Dedifferentiated amniotic fluid mesenchymal stem cell (primary cell): Measurements from ENCODE around the gene GAS2L1.

Source experiments
- DNase-seq: peaks from one replicate; pipeline ENCODE4 v3.0.0-alpha.2; 2016; ENCODE audit errors: extremely low spot score

Gene GAS2L1

DNA sequence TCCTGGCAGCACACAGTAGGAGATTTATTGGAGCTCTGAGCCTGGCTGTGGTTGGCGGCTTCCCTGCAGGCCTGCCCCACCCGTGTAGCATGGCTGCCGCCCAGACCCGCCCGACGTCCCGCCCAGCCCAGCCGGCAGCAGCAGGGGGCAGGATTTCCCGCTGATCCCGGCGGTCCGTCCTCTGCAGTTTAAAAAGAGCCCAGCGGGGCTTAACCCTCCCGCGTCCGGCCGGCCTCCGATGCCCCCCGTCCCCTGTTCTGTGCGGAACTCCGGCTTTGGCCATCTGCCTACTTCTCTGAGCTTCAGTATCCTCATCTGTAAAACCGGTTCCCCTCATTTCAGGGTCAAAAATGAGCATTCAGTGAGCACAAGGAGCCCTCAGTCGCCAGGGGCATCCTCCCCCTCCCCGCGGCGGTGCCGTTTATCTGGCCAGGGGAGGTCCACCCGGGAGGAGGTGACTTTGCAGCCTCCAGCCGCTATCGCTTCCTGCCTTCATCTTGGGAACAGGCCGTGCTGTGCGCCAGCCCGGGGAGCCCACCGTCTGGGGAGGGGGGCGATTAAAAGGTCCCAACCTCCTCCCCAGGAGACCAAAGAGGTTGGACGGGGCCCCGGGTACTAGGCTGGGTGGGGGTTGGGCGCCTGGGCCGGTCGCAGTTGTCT lies at the start of gene GAS2L1:
TSS of gene GAS2L1 (plus strand) at position 476 of the 660 bp plus-strand sequence. CDS start 1,456 bp downstream, outside the sequence.
- peak; percentile 68 for DNase-seq

DNA sequence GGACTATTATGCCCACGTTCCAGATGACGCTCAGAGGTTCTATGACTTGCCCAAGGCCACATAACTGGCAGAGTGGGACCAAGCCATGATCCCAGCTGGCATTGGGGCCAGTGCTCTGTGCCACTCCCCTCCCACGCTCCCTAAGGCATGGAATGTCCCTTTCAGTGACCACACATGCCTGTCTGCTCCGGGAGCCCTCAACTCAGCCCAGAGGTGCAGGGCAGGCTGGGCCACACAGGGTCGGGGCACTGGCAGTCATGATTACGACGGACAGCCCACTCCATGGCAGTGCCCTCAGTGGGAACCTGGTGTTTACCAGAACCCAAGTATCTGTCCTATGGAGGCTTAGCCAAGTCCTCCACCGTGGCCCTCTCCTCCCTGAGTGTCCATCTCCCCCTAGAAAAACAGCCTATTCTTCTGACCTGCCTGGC lies 48.7 kb upstream of the GAS2L1 start:
- DNase-seq, result no peak

DNA sequence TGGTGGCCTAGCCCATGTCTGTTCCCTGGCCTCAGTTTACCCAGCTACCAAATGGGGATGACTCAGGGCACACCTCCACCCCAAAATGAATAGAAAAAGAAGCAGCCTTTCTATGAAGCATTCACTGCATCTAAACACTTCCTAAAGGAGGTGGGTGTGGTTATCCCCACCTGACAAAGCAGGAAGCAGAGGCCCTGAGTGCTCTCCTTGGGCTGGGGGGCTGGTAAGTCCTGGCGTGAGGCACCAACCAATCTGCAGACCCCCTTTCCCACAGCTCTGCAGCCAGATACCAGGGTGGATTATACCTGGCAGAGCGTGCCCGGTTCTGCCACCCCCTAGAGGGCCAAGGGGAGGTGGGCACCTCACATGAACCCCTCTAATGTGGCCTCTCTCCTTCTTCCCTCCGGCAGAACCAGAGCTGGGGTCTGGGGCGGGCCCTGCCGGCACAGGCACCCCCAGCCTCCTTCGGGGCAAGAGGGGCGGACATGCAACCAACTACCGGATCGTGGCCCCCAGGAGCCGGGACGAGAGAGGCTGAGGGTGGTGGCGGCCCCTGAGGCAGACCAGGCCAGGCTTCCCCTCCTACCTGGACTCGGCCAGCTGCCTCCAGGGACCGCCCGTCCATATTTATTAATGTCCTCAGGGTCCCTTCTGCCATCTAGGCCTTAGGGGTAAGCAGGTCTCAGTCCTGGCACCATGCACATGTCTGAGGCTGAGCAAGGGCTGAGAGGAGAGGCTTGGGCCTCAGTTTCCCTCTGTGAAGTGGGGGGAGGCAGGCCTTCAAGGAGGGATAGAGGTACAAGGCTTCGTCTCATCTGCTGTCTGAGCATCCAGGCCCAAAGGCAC lies 47.8 kb upstream of the GAS2L1 start:
- DNase-seq, result no peak

DNA sequence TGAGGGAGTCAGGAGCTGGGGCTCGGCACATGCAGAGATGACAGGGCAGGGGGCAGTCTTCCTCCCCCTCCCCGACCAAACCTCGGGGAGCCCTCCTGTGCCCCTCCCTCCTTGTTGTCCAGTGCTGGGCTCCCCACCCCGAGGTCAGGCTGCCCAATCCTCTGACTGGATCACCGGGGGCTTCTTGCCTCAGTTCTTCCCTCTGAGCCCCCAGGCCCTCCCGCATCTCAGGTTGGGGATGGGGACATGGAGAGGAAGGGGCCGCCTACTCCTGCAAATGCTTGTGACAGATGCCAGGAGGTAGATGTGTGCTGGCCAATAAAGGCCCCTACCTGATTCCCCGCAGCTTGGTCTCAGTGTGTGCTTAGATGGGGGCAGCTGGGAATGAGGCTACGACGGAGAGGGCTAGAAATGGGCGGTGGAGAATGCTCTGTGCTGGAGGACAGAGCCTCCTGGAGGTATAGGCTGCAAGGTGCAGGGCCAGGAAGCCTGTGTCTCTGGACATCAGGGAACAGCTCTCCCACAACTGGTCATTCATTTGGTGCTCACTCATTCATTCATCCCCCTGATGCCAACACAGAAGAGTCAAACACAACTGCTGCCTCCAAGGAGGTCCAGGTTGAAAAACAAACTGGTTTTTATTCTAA lies 47.1 kb upstream of the GAS2L1 start:
- no peak for DNase-seq

DNA sequence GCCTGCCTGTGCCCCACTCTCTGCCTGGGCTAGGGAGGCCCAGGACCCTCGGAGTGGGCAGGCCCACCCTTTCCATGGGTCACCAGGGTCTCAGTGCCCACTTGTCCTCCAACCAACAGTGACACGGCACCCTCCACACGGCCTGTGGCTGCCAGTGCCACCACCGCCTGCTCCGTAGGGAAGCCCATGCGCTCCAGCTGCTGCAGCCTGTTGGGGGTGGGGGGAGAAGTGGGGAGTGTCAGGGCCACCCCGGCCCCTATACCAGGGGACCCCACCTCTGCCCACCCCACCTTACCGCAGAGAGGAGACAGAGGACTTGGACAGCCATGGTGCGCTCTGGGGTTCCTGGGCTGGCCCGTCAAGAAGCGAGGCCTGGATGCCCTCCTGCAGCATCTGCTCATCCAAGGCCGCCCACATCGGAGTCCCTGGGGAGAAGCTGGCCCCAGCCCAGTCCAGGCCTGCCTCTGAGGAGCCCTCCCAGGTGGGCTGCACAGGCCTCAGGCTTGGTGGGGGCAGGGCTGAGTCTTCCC lies 46.4 kb upstream of the GAS2L1 start:
- DNase-seq, result no peak

DNA sequence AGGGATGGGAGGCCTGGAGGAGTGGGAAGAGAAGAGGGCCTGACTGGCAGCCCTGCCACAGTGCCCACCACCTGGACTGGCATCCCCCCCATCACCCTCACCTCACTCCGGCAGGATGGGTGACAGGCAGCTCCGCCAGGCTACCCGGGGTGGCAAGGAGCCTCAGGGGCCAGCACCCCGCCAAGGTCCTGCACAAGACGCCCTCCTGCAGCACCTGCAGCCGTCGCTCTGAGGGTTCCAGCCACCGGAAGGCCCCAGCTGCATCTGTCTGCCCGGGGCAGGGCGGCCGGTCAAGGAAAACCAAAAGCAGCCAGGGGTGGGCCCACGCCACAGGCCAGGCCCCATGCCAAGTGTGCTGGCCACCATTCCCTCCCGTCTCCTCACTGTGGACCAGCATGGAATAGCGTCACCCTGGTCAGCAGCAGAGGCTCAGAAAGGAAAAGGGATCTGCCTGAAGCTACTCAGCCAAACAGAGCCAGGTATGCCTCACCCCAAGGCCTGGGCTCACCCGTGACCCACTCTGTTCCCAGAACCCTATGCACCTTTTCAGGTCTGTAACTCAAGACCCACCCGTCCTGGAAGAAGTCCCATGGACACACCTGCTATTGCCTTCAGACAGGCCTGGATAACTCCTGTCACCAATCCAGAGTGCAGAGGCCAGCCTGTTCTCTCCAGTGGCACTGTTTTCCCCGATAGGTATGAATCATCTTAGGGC lies 45.7 kb upstream of the GAS2L1 start:
- no peak for DNase-seq

DNA sequence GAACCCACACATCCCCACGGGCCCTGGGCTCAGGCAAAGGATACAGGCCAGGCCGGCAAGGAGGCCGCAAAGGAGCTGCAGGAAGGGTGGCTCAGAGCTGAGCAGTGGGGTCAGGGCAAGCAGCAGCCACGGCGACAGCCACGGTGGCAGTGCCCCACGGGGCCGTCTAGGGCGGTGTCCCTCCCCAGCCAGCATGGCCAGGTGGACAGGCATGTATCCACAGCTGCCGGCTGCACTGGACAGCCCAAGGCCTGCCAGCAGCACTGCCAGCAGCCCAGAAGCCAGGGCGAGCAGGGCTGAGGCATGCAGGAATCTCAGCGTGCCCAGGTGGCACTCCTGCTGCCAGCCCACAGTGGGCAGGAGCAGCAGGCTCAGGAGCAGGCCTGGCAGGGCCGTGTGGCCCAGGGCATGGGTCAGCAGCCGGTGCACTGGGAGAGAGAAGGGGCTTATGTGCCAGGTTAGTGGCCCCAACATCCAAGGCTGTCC lies 42.6 kb upstream of the GAS2L1 start:
- DNase-seq, result no peak

DNA sequence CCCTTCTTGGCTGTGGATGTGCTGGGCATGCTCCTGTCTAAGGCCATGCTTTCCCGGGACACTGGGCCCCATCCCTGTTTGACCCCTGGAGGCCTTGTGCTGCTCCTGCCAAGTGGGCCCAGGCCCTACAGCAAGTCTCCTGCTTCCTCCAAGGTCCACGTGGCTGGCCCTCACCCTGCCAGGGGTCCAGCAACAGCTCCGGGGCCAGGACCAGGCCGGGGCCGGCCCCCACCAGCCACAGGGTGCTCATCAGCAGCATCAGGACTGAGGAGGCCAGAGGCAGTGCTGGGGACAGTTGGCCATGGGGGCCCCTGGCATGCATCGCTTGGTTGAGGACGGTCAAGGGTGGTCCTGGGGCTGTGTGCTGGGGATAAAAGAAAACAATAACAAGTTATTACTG lies 41.1 kb upstream of the GAS2L1 start:
- no peak for DNase-seq

DNA sequence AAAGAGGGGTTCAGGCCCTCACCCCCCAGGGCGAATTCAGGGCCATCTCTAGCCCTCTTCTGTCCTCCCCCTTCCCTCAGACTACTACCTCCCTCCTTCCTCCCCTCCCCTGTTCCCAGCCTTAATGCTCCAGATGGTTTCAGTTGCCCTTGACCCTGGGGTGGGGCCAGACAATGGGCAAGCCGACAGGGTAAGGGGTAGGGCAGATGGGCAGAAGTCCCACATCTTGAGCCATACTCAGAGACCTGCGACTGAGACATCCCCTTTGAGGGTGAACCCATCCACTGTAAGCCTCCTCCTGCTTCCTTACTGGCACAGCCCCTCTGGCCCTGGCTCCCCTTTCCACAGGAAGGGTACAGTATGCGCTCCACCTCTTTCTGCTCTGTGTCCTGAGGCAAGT lies 40.5 kb upstream of the GAS2L1 start:
- no peak for DNase-seq

DNA sequence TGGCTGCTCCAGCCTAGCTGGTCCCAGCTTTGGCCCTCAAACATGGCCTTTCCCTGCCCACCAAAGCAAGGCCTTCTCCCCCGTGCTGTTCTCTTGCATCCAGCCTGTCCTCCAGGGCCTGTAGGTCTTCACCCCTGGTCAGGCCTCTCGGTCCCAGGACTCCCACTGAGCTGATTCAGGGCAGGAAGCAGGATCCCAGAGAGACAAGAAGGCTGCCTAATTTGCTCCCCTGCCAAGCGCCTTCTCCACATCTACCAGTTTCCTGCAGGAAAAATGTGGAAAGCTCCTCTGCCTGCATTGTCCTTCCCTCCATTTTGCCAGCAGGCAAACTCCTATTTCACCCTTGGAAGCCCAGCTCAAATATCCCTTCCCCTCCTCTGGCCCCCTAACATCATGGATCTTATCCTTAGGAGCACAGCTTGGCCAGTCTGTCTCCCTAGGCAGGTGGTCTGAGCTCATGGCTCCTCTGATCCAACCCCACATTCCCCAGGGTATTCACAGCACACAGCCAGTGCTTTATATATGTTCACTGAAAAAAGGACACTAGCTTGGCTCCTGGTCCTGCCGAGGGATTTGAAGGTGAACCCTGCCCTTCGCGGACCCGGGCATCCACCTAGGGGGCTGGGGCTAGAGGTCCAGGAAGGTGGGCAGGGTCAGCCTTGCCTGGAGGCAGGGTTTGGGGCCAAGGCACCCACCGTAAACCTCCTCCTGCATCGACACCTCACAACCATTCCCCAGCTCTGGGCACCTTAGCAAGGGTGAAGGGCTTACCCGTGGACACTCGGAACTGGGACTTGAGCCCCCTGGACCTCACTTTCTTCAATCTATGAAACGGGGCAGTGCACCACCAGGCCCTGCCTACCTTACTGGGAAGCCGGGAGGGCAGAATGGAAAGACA lies 39.6 kb upstream of the GAS2L1 start:
- DNase-seq, result no peak

DNA sequence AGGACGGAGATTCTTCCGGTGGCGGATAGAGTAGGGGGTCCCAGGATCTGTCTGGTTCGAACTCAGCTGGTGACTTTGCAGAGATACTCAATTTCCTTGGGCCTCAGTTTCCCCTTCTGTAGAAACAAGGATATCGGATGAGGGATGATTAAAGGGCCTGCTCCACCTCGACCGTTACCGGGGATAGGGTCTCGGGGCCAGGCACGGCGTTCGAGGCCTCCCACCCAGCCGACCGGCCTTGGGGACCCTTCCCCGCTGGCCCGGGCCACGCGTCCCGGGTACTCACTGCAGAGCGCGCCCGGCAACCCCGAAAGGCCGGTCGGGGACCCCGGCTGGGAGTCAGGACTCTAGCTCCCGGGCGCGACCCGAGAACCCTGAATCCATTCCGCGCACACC lies 39.0 kb upstream of the GAS2L1 start:
- DNase-seq, result no peak

DNA sequence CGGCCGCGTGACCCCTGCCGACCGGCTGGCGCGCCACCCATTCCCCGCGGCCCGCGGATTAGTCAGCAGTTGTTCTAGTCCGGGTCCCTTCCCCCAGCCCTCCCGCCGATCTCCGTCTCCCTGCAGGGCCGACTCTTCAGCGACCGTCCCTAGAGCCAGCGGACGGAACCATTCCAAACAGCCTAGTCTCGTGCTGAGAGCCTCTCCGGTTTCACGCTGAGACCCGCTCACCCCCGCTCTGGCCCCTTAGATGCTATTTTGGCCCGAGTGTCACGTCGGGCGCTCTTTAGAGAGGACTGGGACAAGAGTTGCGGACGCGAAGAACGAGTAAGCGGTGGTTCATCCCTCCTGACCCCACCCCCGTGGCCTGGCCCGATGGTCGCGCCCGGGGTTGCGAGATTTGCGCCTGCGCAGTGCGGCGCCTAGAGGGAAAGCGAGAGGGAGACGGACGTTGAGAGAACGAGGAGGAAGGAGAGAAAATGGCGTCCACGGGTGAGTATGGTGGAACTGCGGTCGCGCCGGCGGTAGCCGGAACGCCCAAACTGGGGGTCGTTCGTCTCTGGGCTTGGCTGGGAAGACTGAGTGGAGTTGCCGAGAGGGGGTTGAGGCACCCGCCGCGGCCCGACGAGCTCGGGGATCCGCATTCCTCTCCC lies 38.5 kb upstream of the GAS2L1 start, which contains the start of the genes EWSR1 and RHBDD3:
TSS of gene EWSR1 (plus strand) at position 411 of the 653 bp plus-strand sequence. CDS start at position 480, 69 bp downstream.
TSS of gene RHBDD3 (minus strand) at position 124 of the 653 bp plus-strand sequence. CDS start 2,355 bp downstream, outside the sequence.
- DNase-seq, result peak; percentile 97

DNA sequence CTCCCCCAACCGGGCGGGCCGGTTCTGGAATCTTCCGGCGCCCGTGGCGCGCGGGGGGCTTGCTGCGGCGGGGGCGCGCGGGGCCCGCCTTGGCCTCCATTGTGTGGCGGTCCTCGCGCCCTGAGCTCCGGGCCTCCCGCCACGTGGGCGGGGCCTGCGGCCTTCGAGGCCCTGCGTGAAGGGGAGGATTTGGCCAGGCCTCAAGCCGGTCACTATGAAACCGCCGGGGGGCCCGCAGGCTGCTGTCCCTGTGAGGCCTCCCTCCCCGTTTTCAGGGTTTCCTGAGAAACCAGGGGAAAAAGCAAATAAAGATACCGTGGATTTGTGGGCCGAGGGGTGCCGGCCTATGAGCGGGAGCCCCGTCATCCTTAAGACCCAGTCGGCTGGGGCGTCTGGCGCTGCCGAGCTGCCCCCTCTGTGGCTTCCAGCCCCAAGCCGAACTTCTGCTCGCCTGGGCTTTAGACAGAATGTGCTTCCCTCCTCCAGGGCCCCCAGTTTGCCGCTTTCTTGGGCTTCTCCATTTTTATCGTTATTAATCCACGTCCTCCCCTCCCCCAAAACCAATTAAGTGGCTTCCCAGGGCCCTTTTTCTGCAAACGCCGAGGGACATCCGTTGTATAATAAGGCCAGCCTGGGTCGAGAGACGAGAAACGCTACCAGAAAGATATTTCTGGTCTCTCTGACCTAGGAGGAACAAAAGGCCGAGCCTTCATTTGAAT lies 37.8 kb upstream of the GAS2L1 start:
- peak; percentile 27 for DNase-seq

DNA sequence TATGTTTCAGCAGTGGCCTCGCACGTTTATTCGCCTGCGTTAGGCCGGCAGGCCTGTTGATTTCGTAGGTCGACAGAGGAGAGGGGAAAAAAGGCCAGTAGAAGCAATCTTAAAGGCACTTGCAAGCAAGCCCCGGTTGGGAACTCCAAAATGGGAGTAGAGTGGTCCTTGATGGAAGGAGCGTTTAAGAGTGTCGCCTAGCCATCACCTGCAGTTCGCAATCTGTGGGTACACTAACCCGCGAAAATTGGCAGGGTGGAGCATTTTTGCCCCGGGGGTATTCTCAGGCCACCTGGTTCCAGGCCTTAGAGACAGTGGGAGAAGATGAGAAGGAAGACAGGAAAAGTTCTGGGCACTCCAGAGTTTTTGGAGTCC lies 37.2 kb upstream of the GAS2L1 start:
- DNase-seq, result no peak

DNA sequence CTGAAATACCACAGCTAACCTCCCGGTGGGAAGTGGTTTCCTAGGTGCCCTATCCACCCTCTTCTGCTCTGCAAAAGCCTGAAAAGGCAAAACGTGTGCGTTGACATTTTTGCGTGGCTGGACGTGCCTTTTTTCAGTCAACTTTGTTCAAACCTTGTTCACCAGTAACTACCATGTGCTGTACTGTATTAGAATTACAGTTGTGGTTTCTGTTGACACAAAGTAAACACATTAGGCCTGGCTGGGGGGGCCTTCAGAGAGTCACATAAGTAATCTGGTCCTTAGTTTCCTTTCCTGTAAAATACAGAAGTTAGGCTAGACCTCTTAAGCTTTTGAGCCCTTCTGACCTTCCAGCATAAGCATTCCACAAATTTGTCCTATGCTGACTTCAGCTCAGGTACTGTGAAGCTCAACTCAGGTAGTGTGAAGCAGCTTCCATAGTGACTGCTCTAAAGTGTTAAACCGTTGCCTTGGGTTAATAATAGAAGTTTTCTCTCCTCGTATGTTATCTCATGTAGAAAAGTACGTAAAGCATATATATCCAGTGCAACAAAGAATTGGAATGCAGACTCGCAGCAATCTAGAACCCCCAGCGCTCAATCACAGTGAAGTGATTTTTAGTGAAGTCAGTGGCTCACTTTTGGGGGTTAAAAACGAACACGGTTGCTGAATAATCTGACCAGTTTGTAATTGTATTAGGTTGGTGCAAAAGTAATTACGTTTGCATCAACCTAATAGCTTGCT lies 36.5 kb upstream of the GAS2L1 start:
- DNase-seq, result no peak

DNA sequence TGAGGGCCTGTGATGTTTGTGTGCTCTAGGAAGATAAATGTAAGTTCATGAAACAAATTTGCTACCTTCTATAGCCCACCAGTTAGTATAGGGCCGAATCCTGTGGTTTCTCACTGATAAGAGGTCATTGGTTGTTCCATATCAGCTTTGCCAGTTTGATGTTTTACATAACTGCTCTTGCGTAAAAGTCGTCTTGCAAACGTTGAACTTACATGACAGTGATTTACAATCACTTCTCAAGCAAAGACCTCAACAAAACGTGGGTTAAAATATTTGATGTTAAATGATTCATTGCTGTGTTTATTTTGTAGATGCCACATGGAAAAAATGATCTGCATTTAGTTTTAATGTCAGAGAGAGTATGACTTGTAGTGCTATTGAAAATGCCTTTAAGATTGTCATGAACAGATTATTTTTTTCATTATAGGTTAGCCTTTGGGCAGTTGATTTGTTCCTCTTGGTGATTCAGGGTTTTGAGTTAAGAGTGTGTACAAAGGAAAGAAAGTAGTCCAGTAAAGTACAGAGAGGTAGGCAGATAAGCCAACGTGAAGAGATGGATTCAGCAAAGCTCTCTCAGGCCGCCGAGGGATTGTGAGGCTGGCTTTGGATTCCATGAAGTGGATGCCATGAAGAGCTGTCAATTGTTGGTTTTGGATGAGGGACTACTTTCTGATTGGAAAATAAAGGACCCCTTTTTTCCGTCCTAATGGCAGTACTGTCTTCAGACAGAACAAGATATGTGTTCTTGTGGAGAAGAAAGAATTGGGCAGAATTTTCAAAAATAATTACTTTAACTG lies 35.8 kb upstream of the GAS2L1 start:
- DNase-seq, result peak; percentile 26

DNA sequence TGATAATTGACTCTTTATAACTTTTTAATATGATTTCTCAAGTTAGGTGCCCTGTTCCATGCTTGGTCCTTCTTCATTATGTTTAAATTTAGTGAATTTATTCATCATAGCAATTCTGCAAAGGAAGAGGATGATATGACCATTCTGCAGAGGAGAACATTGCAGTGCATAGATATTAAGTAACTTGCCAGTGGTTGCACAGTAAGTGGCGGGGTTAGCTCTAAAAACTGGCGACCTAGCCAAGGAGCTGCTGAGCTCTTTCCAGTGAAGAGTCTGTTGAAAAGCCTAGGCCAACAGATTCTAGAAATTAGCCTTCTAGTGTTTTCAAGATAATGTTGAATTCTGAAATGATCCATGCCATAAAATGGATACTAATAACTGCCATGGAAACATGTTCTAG lies 33.8 kb upstream of the GAS2L1 start:
- no peak for DNase-seq

DNA sequence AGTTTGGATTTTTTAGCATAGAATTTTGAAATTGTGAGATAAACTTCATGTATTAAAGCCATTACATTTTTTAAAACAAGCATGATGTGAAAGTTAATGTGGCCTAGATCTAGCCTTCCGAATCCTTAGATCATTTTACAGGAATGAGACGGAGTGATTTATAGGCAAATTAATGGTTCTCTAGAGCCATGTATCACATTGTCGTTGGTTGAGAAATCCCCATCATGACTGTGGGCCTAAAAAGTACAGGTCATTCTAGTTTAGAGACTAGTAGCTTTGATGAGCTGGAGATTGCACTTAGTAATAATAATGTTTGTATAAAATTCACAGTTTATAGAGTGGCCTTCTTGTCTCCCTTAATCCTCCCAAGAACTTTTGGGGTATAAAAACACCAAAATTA lies 31.3 kb upstream of the GAS2L1 start:
- no peak for DNase-seq
